Measurements from ENCODE around the gene CAMSAP1. TPM values are rescaled to one million over a fixed set of nuclear protein-coding genes. Genes with fewer than 3 reads are reported as not detected.

The CAMSAP1 gene
- total and polyA plus RNA-seq, 4 donors = 5.0 to 29.8 (median 15.1) TPM

GRCh38 chr9:135825435-135826187 is 81.7 kb downstream of the CAMSAP1 start:
- no peak overlapping the region for H3K4me3 ChIP-seq
- H3K9me3 ChIP-seq (ENCODE audit: control insufficient read depth in 4 of 4, insufficient read depth in 3 of 4, low read length in 3 of 4) = no peaks in the 10 kb centered on the region
- no peaks in the 10 kb centered on the region for H3K27me3 ChIP-seq (ENCODE audit: control insufficient read depth in 3 of 3, insufficient read depth in 3 of 3, low read length in 2 of 3)
- no peak overlapping the region for H3K9ac ChIP-seq (ENCODE audit: insufficient read depth in 1 of 2, low read length in 2 of 2)
- no peaks in the 10 kb centered on the region for H3K4me1 ChIP-seq (ENCODE audit: control insufficient read depth in 5 of 5, insufficient read depth in 5 of 5, low read length in 5 of 5)
- no peak for TF ChIP-seq CTCF (IDR thresholded peaks at IDR 0.05; ENCODE audit: control extremely low read depth, extremely low read depth)
- WGBS, 2 donors = 91 to 94% methylated on average over 25 of the region's 25 CpGs
- H3K27ac ChIP-seq (ENCODE audit: low read depth in 1 of 2, low read length in 1 of 2) = no peak overlapping the region
- ATAC-seq (ENCODE audit: insufficient read depth, low FRiP score) = no peak
- no peak for DNase-seq
- peaks cover 12 to 29% (median 22%) of the 10 kb centered on the region in 4 donors for H3K36me3 ChIP-seq (ENCODE audit: control insufficient read depth in 4 of 4, insufficient read depth in 4 of 4, low read length in 4 of 4)

- no peak for DNase-seq
- peaks cover 12 to 45% (median 30%) of the 10 kb centered on the region in 4 donors for H3K36me3 ChIP-seq (ENCODE audit: control insufficient read depth in 4 of 4, insufficient read depth in 4 of 4, low read length in 4 of 4)
- H3K27me3 ChIP-seq (ENCODE audit: control insufficient read depth in 3 of 3, insufficient read depth in 3 of 3, low read length in 2 of 3) = no peaks in the 10 kb centered on the region
- ATAC-seq (ENCODE audit: insufficient read depth, low FRiP score) = no peak
- WGBS, 2 donors = 94 to 95% methylated on average over 12 of the region's 12 CpGs
- no peak overlapping the region for H3K4me3 ChIP-seq
- H3K4me1 ChIP-seq (ENCODE audit: control insufficient read depth in 5 of 5, insufficient read depth in 5 of 5, low read length in 5 of 5) = no peaks in the 10 kb centered on the region
- no peak overlapping the region for H3K27ac ChIP-seq (ENCODE audit: low read depth in 1 of 2, low read length in 1 of 2)
- TF ChIP-seq CTCF (IDR thresholded peaks at IDR 0.05; ENCODE audit: control extremely low read depth, extremely low read depth) = no peak
- H3K9ac ChIP-seq (ENCODE audit: insufficient read depth in 1 of 2, low read length in 2 of 2) = no peak overlapping the region
- H3K9me3 ChIP-seq (ENCODE audit: control insufficient read depth in 4 of 4, insufficient read depth in 3 of 4, low read length in 3 of 4) = no peaks in the 10 kb centered on the region
Measured at GRCh38 chr9:135823036-135823435, 84.3 kb downstream of the CAMSAP1 start.

GRCh38 chr9:135822374-135822755 is 85.0 kb downstream of the CAMSAP1 start:
- TF ChIP-seq CTCF (IDR thresholded peaks at IDR 0.05; ENCODE audit: control extremely low read depth, extremely low read depth) = no peak
- Histone ChIP-seq H3K9ac (ENCODE audit: insufficient read depth in 1 of 2, low read length in 2 of 2) (no peak overlapping the region), H3K27me3 (ENCODE audit: control insufficient read depth in 3 of 3, insufficient read depth in 3 of 3, low read length in 2 of 3) (no peaks in the 10 kb centered on the region), H3K36me3 (ENCODE audit: control insufficient read depth in 4 of 4, insufficient read depth in 4 of 4, low read length in 4 of 4) (peaks cover 12 to 51% (median 35%) of the 10 kb centered on the region in 4 donors), H3K27ac (ENCODE audit: low read depth in 1 of 2, low read length in 1 of 2) (no peak overlapping the region), H3K4me3 (no peak overlapping the region), H3K9me3 (ENCODE audit: control insufficient read depth in 4 of 4, insufficient read depth in 3 of 4, low read length in 3 of 4) (no peaks in the 10 kb centered on the region), H3K4me1 (ENCODE audit: control insufficient read depth in 5 of 5, insufficient read depth in 5 of 5, low read length in 5 of 5) (no peaks in the 10 kb centered on the region)
- no peak for DNase-seq
- no peak for ATAC-seq (ENCODE audit: insufficient read depth, low FRiP score)
- WGBS, 2 donors = 93 to 94% methylated on average over 18 of the region's 18 CpGs

Data from lung (tissue), 12 donors.